Heart right ventricle (tissue), 16 donors: ENCODE results near the gene OR10C1. TPM values are rescaled to one million over a fixed set of nuclear protein-coding genes. Genes with fewer than 3 reads are reported as not detected.
"Not testable (repeated sequence)": the region's sequence is repeated elsewhere in the genome, so short reads cannot be mapped to it uniquely, and the experiment has no call there.

Source experiments
- ATAC-seq, 8 donors: fragments of 200-7000 bp; cut with Tn5 transposase; one replicate each; pipeline ENCODE4 v1.9.1; 2020; ENCODE audit warnings: mild to moderate bottlenecking in 8 of 8, moderate library complexity in 8 of 8, moderate number of reproducible peaks in 1 of 8
- DNase-seq, 2 donors: peaks; one replicate each; pipeline ENCODE4 v3.0.0-alpha.2; 2020
- H3K27ac ChIP-seq, 10 donors: fragments of 200-600 bp; sonication (generic) in 2 of 10; one replicate each; pipeline versions ENCODE4 v1.5.0 to v1.8.0; 2020 to 2022; ENCODE audit warnings: mild to moderate bottlenecking in 3 of 10
- H3K27me3 ChIP-seq, 7 donors: fragments of 200-600 bp; one replicate each; pipeline ENCODE4 v1.8.0; 2021 to 2022; ENCODE audit warnings: mild to moderate bottlenecking in 2 of 7
- H3K36me3 ChIP-seq, 9 donors: fragments of 200-600 bp; sonication (generic) in 1 of 9; one replicate each; pipeline versions ENCODE4 v1.5.0 to v1.8.0; 2020 to 2022; ENCODE audit warnings: mild to moderate bottlenecking in 2 of 9
- H3K4me1 ChIP-seq, 9 donors: fragments of 200-600 bp; sonication (generic) in 1 of 9; one replicate each; pipeline versions ENCODE4 v1.5.0 to v1.8.0; 2020 to 2022; ENCODE audit warnings: mild to moderate bottlenecking in 4 of 9
- H3K4me3 ChIP-seq, 10 donors: fragments of 200-600 bp; sonication (generic) in 2 of 10; one replicate each; pipeline versions ENCODE4 v1.5.0 to v1.8.0; 2020 to 2022; ENCODE audit warnings: mild to moderate bottlenecking in 7 of 10, moderate library complexity in 2 of 10
- H3K9me3 ChIP-seq, 11 donors: fragments of 200-600 bp in 10 of 11; sonication (generic) in 2 of 11; one replicate each; pipeline versions ENCODE4 v1.5.0 to v1.8.0; 2013 to 2022; ENCODE audit warnings: mild to moderate bottlenecking in 2 of 11, control low read depth in 1 of 11, moderate library complexity in 1 of 11
- WGBS, 2 donors: extraction: QIAGEN DNeasy Blood & Tissue Kit; methylation state at CpG; one replicate each; pipeline ENCODE4 v1.1.7; 2013; ENCODE audit warnings: inconsistent platforms in 1 of 2; 5-methylcytosine and 5-hydroxymethylcytosine counted together
- intact Hi-C, 10 donors: fragments of 100-400 bp; cut with DNase I; formaldehyde crosslinking; loops; one replicate each; pipeline versions ENCODE4 v1.11.1 to v1.14.2; 2022
- polyA plus RNA-seq, 2 donors: library from polyadenylated mRNA; stranded (reverse); fragments of 200-250 nt; gene quantifications; one replicate each; pipeline ENCODE4 v1.2.3, GENCODE V29; 2013
- total RNA-seq, 10 donors: library from RNA; stranded (reverse); fragmentation: NEBNext Ultra II Directional in 3 of 10; extraction: Animal tissue kit (Norgen Biotek cat#: 25700) in 3 of 10; gene quantifications; one replicate each; pipeline versions ENCODE4 v1.2.1 to v1.2.4, GENCODE V29; 2021 to 2023
- TF ChIP-seq, protein P1 (sequence below), 9 donors: fragments of 200-600 bp; sonication (generic) in 2 of 9; IDR thresholded peaks; one replicate each; pipeline versions ENCODE4 v1.5.0 to v1.8.0; 2021 to 2022; ENCODE audit warnings: antibody characterized with exemption in 9 of 9, mild to moderate bottlenecking in 5 of 9, moderate library complexity in 1 of 9
- donor health status: Arrhythmogenic right ventricular cardiomyopathy.
- donor health status: ischemic (EF 13 %, LVEDD 7.1; RV severe dilation, severe dysfunction).
- donor health status: healthy with polysubstance abuse.
- donor health status: DM: no; HTN: yes; CAD: no.
- donor health status: DM: no; HTN: no; CAD: no.
- donor health status: ischemic (EF 25% LVEDD 6.9; RV normal size, moderate dysfunction).
- donor health status: ischemic (EF 25% LVEDD 5.7; RV mildly dilated, moderate dysfunction).
- donor health status: healthy.
- donor health status: DM: yes; HTN: yes; CAD: no.
- donor health status: Ischemic cardiomyopathy.
- donor health status: ischemic (EF 35%, LVEDD 5.7; RV mildly dilated, moderate dysfunction).
- donor health status: nonischemic (EF 11% LVEDD 7.7; RV severe dilation, severe dysfunction).
- donor health status: DM: yes; HTN: yes; CAD: no.
- donor health status: PGD.
- donor health status: ischemic (EF 29% LVEDD 5.4; RV normal size, mild dysfunction).
- donor health status: nonischemic (EF 23%, LVEDD 6.1; RV moderate dilation, normal function).

Gene OR10C1
- total and polyA plus RNA-seq, 12 donors = not detected

DNA sequence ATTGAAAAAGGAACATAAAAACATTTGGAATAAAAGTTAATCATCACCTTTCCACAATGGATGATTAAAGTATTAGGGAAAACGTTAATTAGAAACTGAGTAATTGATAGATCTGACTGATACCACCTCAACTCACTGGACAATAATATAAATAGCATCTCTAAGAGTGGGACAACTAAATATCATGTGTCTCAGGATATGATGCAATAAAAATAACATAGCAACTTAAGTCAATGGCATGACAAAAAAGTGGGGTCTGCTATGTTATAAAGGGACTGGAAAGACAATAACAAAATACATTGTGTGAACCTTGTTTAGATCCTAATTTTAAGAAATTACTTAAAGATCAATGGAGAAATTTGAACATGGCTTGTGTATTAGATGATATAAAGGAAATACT, 14.0 kb upstream of the OR10C1 start:
- WGBS, 2 donors = 31 to 36% methylated on average over 1 of the region's 1 CpG
- intact Hi-C loops = no loop called here
- peaks cover 0 to 8% (median 0%) of the 10 kb centered on the region in 7 donors for H3K27me3 ChIP-seq
- TF ChIP-seq, protein P1, sequence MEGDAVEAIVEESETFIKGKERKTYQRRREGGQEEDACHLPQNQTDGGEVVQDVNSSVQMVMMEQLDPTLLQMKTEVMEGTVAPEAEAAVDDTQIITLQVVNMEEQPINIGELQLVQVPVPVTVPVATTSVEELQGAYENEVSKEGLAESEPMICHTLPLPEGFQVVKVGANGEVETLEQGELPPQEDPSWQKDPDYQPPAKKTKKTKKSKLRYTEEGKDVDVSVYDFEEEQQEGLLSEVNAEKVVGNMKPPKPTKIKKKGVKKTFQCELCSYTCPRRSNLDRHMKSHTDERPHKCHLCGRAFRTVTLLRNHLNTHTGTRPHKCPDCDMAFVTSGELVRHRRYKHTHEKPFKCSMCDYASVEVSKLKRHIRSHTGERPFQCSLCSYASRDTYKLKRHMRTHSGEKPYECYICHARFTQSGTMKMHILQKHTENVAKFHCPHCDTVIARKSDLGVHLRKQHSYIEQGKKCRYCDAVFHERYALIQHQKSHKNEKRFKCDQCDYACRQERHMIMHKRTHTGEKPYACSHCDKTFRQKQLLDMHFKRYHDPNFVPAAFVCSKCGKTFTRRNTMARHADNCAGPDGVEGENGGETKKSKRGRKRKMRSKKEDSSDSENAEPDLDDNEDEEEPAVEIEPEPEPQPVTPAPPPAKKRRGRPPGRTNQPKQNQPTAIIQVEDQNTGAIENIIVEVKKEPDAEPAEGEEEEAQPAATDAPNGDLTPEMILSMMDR (IDR thresholded peaks at IDR 0.05) = no peak
- no peak for ATAC-seq
- H3K27ac ChIP-seq = no peak overlapping the region
- H3K4me1 ChIP-seq = no peaks in the 10 kb centered on the region
- no peak for DNase-seq
- no peak overlapping the region for H3K4me3 ChIP-seq
- no peaks in the 10 kb centered on the region for H3K36me3 ChIP-seq
- H3K9me3 ChIP-seq = peaks cover 0 to 12% (median 0%) of the 10 kb centered on the region in 11 donors

DNA sequence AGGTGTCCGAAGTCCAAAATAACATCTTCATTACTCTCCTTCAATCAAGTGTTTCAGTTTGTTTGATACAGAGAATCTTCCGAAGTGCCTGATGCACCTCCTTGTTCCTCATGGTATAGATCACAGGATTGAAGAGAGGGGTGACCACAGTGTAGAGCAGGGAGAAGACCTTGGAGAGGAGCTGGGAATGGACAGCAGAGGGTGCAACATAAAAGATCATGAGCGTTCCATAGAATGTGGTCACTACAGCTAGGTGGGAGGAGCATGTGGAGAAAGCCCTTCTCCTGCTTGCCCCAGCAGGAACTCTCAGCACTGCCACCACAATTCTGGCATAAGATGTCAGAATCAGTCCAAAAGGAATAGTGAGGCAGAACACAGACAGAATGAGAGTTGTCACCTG, 12.5 kb upstream of the OR10C1 start:
- Histone ChIP-seq H3K27ac (no peak overlapping the region), H3K27me3 (peaks cover 0 to 8% (median 0%) of the 10 kb centered on the region in 7 donors), H3K4me1 (no peaks in the 10 kb centered on the region), H3K4me3 (no peak overlapping the region), H3K9me3 (no peaks in the 10 kb centered on the region), H3K36me3 (no peaks in the 10 kb centered on the region)
- DNase-seq (no peak), ATAC-seq (no peak)
- 78 to 92% methylated on average over 3 of the region's 3 CpGs for WGBS, 2 donors
- TF ChIP-seq, protein P1 (IDR thresholded peaks at IDR 0.05) = no peak
- intact Hi-C loops = no loop called here

DNA sequence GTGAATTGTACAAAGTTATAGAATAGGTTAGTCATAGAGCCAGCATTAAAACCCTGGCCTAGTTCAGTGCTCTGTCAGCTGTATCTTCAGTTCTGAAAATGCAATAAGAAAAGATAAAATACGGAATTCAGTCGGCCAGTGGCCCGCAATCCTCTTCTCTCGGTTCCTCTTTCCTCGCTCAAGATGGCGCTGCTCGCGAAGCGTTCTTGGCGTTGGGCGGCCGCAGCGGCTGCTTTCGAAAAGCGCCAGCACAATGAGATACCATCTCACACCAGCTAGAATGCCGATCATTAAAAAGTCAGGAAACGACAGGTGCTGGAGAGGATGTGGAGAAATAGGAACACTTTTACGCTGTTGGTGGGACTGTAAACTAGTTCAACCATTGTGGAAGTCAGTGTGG, 2.4 kb upstream of the OR10C1 start:
- H3K27me3 ChIP-seq, H3K27ac ChIP-seq, H3K36me3 ChIP-seq, H3K4me3 ChIP-seq, intact Hi-C loops, DNase-seq, ATAC-seq, H3K4me1 ChIP-seq, H3K9me3 ChIP-seq: not testable (repeated sequence)
- WGBS, 2 donors = 66 to 67% methylated on average over 18 of the region's 18 CpGs

DNA sequence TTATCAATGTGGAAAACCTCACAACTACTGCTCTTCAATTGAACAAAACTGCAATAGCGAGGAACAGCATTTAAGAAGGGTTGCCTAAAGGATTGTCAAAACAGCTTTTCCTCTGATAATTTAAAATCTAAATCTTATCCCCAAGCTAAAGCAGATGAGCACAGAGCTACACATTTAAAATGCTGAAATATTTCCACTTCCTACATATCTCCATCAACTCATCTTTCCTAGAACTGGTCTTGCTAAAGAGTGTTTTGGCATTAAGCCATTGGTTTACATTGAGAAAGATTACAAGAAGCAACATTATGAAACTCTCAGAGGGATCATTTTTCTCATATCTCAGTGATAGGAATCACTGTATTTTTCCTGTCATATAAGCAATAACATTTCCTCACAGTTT, 3.6 kb downstream of the OR10C1 start:
- TF ChIP-seq, protein P1 (IDR thresholded peaks at IDR 0.05) = no peak
- intact Hi-C loops = no loop called here
- 83 to 91% methylated on average over 1 of the region's 1 CpG for WGBS, 2 donors
- Histone ChIP-seq H3K27me3 (peaks cover 0 to 15% (median 0%) of the 10 kb centered on the region in 7 donors), H3K4me1 (no peaks in the 10 kb centered on the region), H3K4me3 (no peak overlapping the region), H3K27ac (no peak overlapping the region), H3K36me3 (no peaks in the 10 kb centered on the region), H3K9me3 (no peaks in the 10 kb centered on the region)
- DNase-seq = no peak
- ATAC-seq = no peak

DNA sequence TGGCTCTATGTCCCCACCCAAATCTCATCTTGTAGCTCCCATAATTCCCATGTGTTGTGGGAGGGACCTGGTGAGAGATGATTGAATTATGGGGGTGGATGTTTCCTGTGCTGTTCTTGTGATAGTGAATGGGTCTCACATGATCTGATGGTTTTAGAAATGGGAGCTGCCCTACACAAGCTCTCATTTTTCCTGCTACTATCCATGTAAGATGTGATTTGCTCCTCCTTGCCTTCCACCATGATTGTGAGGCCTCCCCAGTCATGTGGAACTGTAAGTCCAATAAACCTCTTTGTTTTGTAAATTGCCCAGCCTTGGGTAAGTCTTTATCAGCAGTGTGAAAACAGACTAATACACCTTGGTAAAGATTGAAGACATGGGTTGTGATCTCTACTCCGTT, 4.9 kb downstream of the OR10C1 start:
- H3K9me3 ChIP-seq, DNase-seq, H3K36me3 ChIP-seq, H3K27ac ChIP-seq, ATAC-seq, H3K4me1 ChIP-seq, intact Hi-C loops, H3K4me3 ChIP-seq: not testable (repeated sequence)
- peaks cover 0 to 24% (median 0%) of the 10 kb centered on the region in 7 donors for H3K27me3 ChIP-seq
- WGBS, 2 donors = 66 to 78% methylated on average over 1 of the region's 1 CpG
